Natural killer cell (primary cell): ENCODE measurements around the gene ALDH1B1. TPM values are rescaled to one million over a fixed set of nuclear protein-coding genes. Genes with fewer than 3 reads are reported as not detected.

Experiments used
- ATAC-seq, 3 donors: fragments of 150-1000 bp in 2 of 3; fragments of 200-7000 bp in 1 of 3; cut with Tn5 transposase; 1 replicate in 1 of 3; 2 replicates in 2 of 3; pipeline ENCODE4 v1.10.0; 2021; ENCODE audit warnings: mild to moderate bottlenecking in 2 of 3, moderate library complexity in 2 of 3
- DNase-seq, 2 donors: peaks; one replicate each; pipeline versions ENCODE4 v3.0.0 to v3.0.0-alpha.2; 2013 to 2021; ENCODE audit warnings: mixed read lengths in 1 of 2
- H3K27ac ChIP-seq: one replicate; pipeline ENCODE4 v1.5.1; 2013; ENCODE audit warnings: mild to moderate bottlenecking, low read length
- H3K27me3 ChIP-seq: one replicate; pipeline ENCODE4 v1.6.1; 2013; ENCODE audit warnings: low read length; ENCODE audit not compliant: control insufficient read depth, insufficient read depth
- H3K36me3 ChIP-seq: one replicate; pipeline ENCODE4 v1.6.1; 2013; ENCODE audit warnings: low read length; ENCODE audit not compliant: control insufficient read depth, insufficient read depth
- H3K4me1 ChIP-seq: one replicate; pipeline ENCODE4 v1.6.1; 2013; ENCODE audit warnings: low read length; ENCODE audit not compliant: control insufficient read depth, insufficient read depth
- H3K4me3 ChIP-seq: one replicate; pipeline ENCODE4 v1.5.1; 2013; ENCODE audit warnings: low read length
- H3K9me3 ChIP-seq: one replicate; pipeline ENCODE4 v1.6.1; 2013; ENCODE audit warnings: low read length; ENCODE audit not compliant: control insufficient read depth, insufficient read depth
- H3K27ac Mint-ChIP-seq, 2 donors: one replicate each; pipeline ENCODE4 v1.8.0; 2022; ENCODE audit warnings: mild to moderate bottlenecking in 2 of 2, mixed read lengths in 2 of 2, moderate library complexity in 1 of 2
- H3K27me3 Mint-ChIP-seq, 2 donors: one replicate each; pipeline ENCODE4 v1.8.0; 2022; ENCODE audit warnings: low read depth in 2 of 2, mixed read lengths in 2 of 2
- H3K36me3 Mint-ChIP-seq: one replicate; pipeline ENCODE4 v1.8.0; 2022; ENCODE audit warnings: mixed read lengths
- H3K4me1 Mint-ChIP-seq, 2 donors: one replicate each; pipeline ENCODE4 v1.8.0; 2022; ENCODE audit warnings: mixed read lengths in 2 of 2
- H3K4me3 Mint-ChIP-seq: one replicate; pipeline ENCODE4 v1.8.0; 2022; ENCODE audit warnings: mild to moderate bottlenecking, moderate library complexity, mixed read lengths
- H3K9me3 Mint-ChIP-seq, 2 donors: one replicate each; pipeline ENCODE4 v1.8.0; 2022; ENCODE audit warnings: mixed read lengths in 2 of 2
- WGBS: methylation state at CpG from one replicate; pipeline ENCODE4 v1.1.7; 2013; ENCODE audit warnings: missing lambda C conversion rate; ENCODE audit not compliant: insufficient coverage; 5-methylcytosine and 5-hydroxymethylcytosine counted together
- intact Hi-C: fragments of 100-400 bp; cut with micrococcal nuclease; formaldehyde crosslinking; loops from one replicate; pipeline ENCODE4 v1.14.2; 2022
- total RNA-seq, 4 donors: library from RNA; stranded (reverse); fragments of 120-200 nt in 1 of 4; gene quantifications; one replicate each; pipeline versions ENCODE4 v1.2.3 to v1.2.4, GENCODE V29; 2013 to 2022
- TF ChIP-seq, protein P1 (sequence below): fragments of 200-600 bp; IDR thresholded peaks from one replicate; pipeline ENCODE4 v1.8.0; 2022; ENCODE audit warnings: antibody characterized with exemption

Gene ALDH1B1
- total RNA-seq, 3 donors from 2014 or later (not counting 1 experiment from before 2014, with no cell fraction given), result 2.5 to 5.3 (median 3.5) TPM

DNA sequence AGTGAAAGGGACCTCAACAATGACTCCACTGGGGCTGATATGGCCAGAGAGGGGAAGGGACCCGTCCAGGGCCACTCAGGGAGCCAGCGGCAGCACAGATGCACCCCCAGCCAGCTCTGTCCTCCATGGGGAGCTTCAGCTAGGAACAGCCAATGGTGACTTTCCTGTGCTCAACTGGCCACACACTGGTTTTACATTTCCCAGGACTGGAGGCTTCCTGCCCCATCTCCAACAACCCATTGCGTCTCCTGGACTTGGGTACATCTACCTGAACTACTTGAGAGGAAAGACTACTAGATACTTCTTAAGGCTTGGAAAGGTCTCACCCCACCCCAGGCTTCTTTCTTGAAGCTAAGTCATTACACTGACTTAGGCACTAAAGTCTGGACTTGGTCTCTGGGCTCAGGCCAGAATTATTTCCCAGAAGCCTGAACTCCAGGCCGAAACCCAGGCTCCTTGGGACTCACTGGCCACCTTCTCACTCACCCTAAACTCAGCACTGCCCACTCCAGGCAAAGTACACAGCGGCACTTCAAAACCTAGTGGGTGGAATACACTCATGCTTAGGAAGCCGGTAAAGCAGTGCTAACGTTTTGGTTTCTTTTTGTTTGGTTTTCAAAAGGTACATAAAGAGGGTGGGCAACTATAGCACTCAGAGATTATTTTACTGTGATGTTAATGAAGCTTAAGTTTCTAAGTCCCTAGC lies 30.2 kb downstream of the ALDH1B1 start:
- peak overlapping the region; percentile 67 for H3K4me3 Mint-ChIP-seq
- peaks cover 37 to 62% of the 10 kb centered on the region in 2 donors for H3K27me3 Mint-ChIP-seq

DNA sequence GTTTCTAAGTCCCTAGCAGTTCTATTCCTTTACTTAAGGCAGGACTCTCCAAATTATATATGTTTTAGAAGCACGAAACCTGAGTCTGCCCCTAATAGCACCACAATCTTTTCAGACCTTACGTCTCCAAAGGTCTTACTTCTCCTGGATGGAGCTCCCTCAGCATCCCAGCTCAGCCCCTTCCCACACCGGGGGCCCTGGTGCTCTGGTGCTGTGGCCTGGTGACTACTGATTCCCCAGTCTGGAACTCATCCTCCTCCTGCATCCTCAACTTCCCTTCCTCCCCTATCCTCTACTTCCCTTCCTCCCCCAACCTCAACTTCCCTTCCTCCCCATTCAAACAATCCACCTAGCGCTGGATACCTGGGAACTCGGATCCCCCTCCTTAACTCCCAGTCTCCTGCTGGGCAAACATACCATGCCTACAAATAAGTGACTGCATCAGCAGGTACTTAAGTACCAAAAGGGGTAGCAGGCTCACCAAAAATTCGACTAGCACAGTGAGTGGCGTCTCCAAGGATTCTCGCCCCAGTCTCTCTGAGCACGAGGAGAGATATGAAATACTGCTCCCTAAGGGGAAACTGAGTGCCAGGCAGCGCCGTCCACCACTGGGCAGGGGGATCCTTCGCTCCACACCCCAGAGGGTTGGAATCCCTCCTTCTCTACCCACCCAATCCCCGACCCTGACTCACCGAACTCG lies 30.9 kb downstream of the ALDH1B1 start:
- Mint-ChIP-seq H3K9me3 (no peaks in the 10 kb centered on the region), H3K4me3 (peak overlapping the region; percentile 67), H3K4me1 (peaks cover 0 to 5% of the 10 kb centered on the region in 2 donors), H3K27ac (no peak overlapping the region), H3K27me3 (peaks cover 42 to 66% of the 10 kb centered on the region in 2 donors), H3K36me3 (no peaks in the 10 kb centered on the region)
- intact Hi-C loops, result no loop called here
- H3K27ac ChIP-seq, result no peak overlapping the region
- H3K4me1 ChIP-seq, result no peaks in the 10 kb centered on the region
- no peak for DNase-seq
- H3K36me3 ChIP-seq, result no peaks in the 10 kb centered on the region
- ATAC-seq, result no peak
- H3K9me3 ChIP-seq, result no peaks in the 10 kb centered on the region
- H3K4me3 ChIP-seq, result no peak overlapping the region
- TF ChIP-seq, protein P1, sequence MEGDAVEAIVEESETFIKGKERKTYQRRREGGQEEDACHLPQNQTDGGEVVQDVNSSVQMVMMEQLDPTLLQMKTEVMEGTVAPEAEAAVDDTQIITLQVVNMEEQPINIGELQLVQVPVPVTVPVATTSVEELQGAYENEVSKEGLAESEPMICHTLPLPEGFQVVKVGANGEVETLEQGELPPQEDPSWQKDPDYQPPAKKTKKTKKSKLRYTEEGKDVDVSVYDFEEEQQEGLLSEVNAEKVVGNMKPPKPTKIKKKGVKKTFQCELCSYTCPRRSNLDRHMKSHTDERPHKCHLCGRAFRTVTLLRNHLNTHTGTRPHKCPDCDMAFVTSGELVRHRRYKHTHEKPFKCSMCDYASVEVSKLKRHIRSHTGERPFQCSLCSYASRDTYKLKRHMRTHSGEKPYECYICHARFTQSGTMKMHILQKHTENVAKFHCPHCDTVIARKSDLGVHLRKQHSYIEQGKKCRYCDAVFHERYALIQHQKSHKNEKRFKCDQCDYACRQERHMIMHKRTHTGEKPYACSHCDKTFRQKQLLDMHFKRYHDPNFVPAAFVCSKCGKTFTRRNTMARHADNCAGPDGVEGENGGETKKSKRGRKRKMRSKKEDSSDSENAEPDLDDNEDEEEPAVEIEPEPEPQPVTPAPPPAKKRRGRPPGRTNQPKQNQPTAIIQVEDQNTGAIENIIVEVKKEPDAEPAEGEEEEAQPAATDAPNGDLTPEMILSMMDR, result no peak
- WGBS, result 46% methylated on average over 15 of the region's 15 CpGs
- H3K27me3 ChIP-seq, result peaks cover 20% of the 10 kb centered on the region

More for the DNA sequence above, 30.2 kb downstream of the ALDH1B1 start:
- DNase-seq (no peak), ATAC-seq (no peak)
- Mint-ChIP-seq H3K4me1 (peaks cover 0 to 5% of the 10 kb centered on the region in 2 donors), H3K9me3 (no peaks in the 10 kb centered on the region), H3K27ac (no peak overlapping the region), H3K36me3 (no peaks in the 10 kb centered on the region)
- intact Hi-C loops, result no loop called here
- Histone ChIP-seq H3K9me3 (no peaks in the 10 kb centered on the region), H3K36me3 (no peaks in the 10 kb centered on the region), H3K4me1 (no peaks in the 10 kb centered on the region), H3K27me3 (peaks cover 20% of the 10 kb centered on the region), H3K4me3 (no peak overlapping the region), H3K27ac (no peak overlapping the region)
- TF ChIP-seq, protein P1, result no peak
- 81% methylated on average over 7 of the region's 7 CpGs for WGBS

DNA sequence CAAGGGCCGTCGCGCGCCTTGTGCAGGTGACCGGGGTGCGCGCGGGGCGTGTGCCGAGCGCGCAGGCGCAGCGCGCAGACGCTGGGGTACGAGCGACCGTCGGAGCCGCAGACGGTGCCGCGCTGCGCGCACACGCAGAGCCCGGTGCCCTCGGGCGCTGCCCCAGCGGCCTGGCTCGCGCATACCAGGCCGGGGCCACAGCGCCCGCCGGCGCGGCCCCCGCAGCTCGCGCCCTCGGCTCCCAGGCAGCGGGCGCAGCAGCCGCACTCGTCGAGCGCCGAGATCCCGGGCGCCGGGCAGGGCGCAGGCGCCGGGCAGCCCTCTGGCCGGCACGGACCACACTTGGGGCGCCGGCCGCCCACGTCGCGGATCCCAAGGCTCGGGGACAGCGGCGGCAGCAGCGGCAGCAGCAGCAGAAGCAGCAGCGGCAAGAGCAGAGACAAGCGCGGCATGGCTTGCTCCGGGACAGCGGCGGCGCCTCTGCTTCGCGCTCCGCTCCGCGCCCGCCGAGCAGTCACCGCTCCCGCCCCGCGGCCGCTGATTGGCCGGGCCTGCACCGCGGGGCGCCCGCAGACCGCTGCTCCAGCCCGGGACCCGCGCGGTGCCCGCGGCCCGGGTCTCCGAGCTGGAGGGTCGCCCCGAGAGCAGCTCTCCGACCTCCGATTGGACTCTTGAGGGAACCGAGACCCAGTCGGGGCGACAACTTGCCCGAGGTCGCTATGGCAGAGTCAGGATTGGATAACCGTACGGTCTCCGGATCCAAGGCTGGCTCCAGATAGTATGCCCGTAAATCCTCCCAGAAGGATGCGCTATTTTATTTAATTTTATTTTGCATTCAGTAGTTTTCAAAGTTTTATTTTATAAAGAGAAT lies 31.7 kb downstream of the ALDH1B1 start, which contains the start of gene IGFBPL1:
Gene IGFBPL1, minus strand, starts transcription at position 482 of the 871 bp plus-strand sequence. Its CDS starts 30 bp downstream, at position 452.
- no peaks in the 10 kb centered on the region for H3K36me3 ChIP-seq
- no peaks in the 10 kb centered on the region for H3K9me3 ChIP-seq
- TF ChIP-seq, protein P1, result no peak
- ATAC-seq, result peak in 1 of 3 donors; percentile 40
- peaks cover 20% of the 10 kb centered on the region for H3K27me3 ChIP-seq
- Mint-ChIP-seq H3K27me3 (peaks cover 41 to 60% of the 10 kb centered on the region in 2 donors), H3K27ac (no peak within 1 kb of the TSS), H3K4me1 (peaks cover 0 to 5% of the 10 kb centered on the region in 2 donors), H3K9me3 (no peaks in the 10 kb centered on the region), H3K36me3 (no peaks in the 10 kb centered on the region), H3K4me3 (peak within 1 kb of the TSS; percentile 67)
- H3K4me1 ChIP-seq, result no peaks in the 10 kb centered on the region
- intact Hi-C loops, result no loop called here
- DNase-seq, result no peak
- no peak within 1 kb of the TSS for H3K27ac ChIP-seq
- no peak within 1 kb of the TSS for H3K4me3 ChIP-seq
- 2% methylated on average over 113 of the region's 115 CpGs for WGBS
